ENCODE results near the gene PQBP1. TPM values are rescaled to one million over a fixed set of nuclear protein-coding genes. Genes with fewer than 3 reads are reported as not detected.

PQBP1 gene
- total and polyA plus RNA-seq, 2 donors (not counting 3 experiments of a cell fraction or from before 2014, with no cell fraction given) = 86.3 to 86.8 TPM

- Histone ChIP-seq H2AFZ (ENCODE audit: low read depth, low read length) (no peak overlapping the region), H3K27me3 (ENCODE audit: control insufficient read depth in 2 of 2, insufficient read depth in 2 of 2, low read length in 2 of 2) (no peaks in the 10 kb centered on the region), H3K9ac (replicated peaks; ENCODE audit: extremely low read depth, insufficient read depth, low read length) (no peak overlapping the region), H3K27ac (ENCODE audit: insufficient read depth, low read depth, low read length) (no peak overlapping the region), H3K9me1 (replicated peaks; ENCODE audit: control insufficient read depth, extremely low read depth, insufficient read depth, low read length) (no peaks in the 10 kb centered on the region), H3K4me1 (ENCODE audit: control insufficient read depth, extremely low read depth, insufficient read depth, low read length) (peaks cover 6% of the 10 kb centered on the region), H3K79me2 (ENCODE audit: control insufficient read depth, insufficient read depth, low read length) (peaks cover 15% of the 10 kb centered on the region), H4K20me1 (replicated peaks; ENCODE audit: control insufficient read depth, extremely low read depth, insufficient read depth, low read length) (no peaks in the 10 kb centered on the region), H3K9me3 (replicated peaks; ENCODE audit: control insufficient read depth, insufficient read depth, low read length) (no peaks in the 10 kb centered on the region), H3K4me3 (replicated peaks in 1 of 3; ENCODE audit: insufficient read depth in 1 of 3, low read depth in 1 of 3, low read length in 3 of 3) (no peak overlapping the region), H3K36me3 (ENCODE audit: control insufficient read depth in 2 of 2, extremely low read depth in 1 of 2, insufficient read depth in 2 of 2, low read length in 2 of 2) (peaks cover 0 to 10% of the 10 kb centered on the region in 2 experiments), H3K4me2 (ENCODE audit: insufficient read depth, low read length) (no peak overlapping the region)
- FAIRE-seq (no peak), DNase-seq (ENCODE audit: low read depth, low spot score) (no peak)
- TF ChIP-seq JUN (IDR thresholded peaks at IDR 0.05; ENCODE audit: borderline replicate concordance, insufficient read depth, insufficient read length, low read depth) (no peak), POLR2AphosphoS5 (IDR thresholded peaks at IDR 0.05; ENCODE audit: insufficient read depth, low read depth, low read length) (no peak), POLR2A (IDR thresholded peaks at IDR 0.05; ENCODE audit: low read depth, low read length) (no peak), CTCF (IDR thresholded peaks at IDR 0.05; ENCODE audit: extremely low read depth in 1 of 2, insufficient read depth in 1 of 2, low read depth in 1 of 2, low read length in 2 of 2) (no peak), EZH2 (IDR thresholded peaks at IDR 0.05; ENCODE audit: borderline replicate concordance, low read depth, low read length, severe bottlenecking) (no peak), MAX (IDR thresholded peaks at IDR 0.05; ENCODE audit: insufficient read depth, insufficient read length) (no peak), FOS (IDR thresholded peaks at IDR 0.05; ENCODE audit: borderline replicate concordance, insufficient read depth, low read length) (no peak), GATA2 (IDR thresholded peaks at IDR 0.05; ENCODE audit: insufficient read depth, insufficient read length, low read depth, low read length) (no peak), MYC (IDR thresholded peaks at IDR 0.05; ENCODE audit: low read depth, low read length) (no peak)
- dilution Hi-C loops (cut with MboI; ENCODE audit: extremely low pct_ligation_motif_present, low sequenced_read_pairs) (no loop called here), intact Hi-C loops (cut with micrococcal nuclease) (no loop called here)
- CTCF ChIA-PET = interaction anchor here (1.5 kb wide), 1 partner anchor 10 kb away, joined by 3 read pairs; no protein-coding TSS in a partner anchor
- POLR2A ChIA-PET = no interaction called here
- no TSS peak for BruUV-seq (replicated peaks)
These were observed 3.3 kb downstream of the PQBP1 start for GRCh38 chrX:48901069-48901468.

Data from endothelial cell of umbilical vein (primary cell).